ENCODE measurements around the gene NFU1.
"Not testable (repeated sequence)": the region's sequence is repeated elsewhere in the genome, so short reads cannot be mapped to it uniquely, and the experiment has no call there.

The NFU1 gene

GRCh38 chr2:69386789-69387734 lies 50.2 kb downstream of the NFU1 start, which contains the start of gene GFPT1:
Gene GFPT1 (minus strand): TSS chr2:69387227. CDS start chr2:69387071, 156 bp downstream.
- peak; percentile 9 for DNase-seq

DNA sequence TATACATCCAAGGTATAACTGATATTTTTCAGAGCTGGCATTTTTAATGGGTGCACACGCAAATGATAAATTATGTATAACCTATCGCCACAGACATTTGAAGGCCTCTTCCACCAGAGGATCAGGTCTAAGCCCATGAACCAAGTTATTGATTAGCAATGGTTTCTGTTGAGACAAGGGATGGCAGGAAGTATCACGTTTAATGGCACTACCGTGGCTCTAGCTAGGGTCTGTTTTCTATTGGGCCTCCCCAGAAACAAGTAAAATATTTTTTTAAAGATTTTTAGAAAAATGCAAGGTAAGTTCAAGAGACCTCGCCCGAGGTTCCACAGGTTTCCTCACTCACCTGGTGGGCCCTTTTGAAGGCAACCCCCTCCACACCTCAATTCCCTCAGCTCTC lies 50.9 kb downstream of the NFU1 start:
- no peak for DNase-seq

DNA sequence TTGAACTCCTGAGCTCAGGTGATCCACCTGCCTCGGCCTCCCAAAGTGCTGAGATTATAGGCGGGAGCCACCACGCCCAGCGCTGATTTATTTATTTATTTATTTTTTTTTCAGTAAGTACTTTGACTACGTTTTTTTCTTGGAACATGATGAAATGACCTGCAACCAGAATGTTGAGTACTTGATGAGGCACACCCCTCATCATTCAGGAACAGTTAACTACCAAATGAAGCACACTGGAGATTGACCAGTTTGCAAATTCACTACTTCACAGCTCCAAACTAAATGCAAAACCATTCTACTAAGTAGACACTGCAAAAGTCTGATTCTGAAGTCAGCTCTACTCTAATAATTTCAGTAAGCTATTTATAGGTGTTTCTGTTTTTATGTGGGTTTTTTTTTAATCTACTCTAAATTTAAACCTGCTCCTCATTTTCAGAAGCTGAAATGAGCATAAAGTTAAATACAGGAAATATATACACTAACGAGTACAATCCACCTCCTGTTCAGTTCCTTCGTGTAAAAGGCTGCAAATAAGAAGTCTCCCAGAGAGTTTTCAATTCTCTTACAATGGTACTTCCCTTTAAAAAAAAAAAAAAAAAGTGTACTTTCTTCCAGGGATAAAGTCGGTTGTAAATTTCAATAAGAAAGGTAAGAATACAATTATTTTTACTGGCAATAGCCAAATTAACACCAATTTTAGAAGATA lies 51.6 kb downstream of the NFU1 start:
- DNase-seq = no peak

GRCh38 chr2:69384618-69385081 lies 52.6 kb downstream of the NFU1 start:
- no peak for DNase-seq

GRCh38 chr2:69383176-69383812 lies 53.9 kb downstream of the NFU1 start:
- DNase-seq = no peak

- no peak for DNase-seq
Observed at GRCh38 chr2:69382547-69382946, 54.7 kb downstream of the NFU1 start.

- no peak for DNase-seq
Observed at GRCh38 chr2:69381337-69381737, 55.9 kb downstream of the NFU1 start.

DNA sequence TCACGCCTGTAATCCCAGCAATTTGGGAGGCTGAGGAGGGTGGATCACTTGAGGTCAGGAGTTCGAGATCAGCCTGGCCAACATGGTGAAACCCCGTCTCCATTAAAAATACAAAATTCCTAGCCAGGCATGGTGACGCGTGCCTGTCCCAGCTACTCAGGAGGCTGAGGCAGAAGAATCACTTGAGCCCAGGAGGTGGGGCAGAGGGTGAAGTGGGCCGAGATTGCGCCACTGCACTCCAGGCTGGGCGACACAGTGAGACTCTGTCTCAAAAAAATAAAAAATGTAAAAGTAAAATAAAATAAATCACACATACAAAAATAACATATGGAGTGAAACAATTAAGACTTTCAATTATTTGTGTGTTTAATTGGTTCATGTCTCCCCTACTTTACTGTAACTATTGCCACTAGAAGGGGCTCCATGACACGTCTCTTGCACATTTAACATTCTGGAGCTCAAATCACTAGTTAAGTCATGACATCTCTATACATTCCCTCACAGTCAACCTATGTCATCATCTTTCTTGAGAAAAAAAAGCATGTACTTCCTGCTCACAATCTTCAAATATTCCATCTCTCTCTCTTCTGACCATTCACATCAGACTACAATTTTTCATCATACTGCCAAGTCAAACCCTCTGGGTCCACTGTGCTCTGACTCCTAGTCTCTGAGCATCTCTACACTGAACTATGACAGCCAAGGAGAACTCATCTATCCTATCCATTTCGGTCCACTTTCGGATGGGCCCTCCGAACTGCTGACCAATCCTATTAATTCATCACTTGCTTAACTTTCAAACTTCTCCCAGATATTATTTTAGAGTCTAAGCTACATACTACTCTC lies 56.9 kb downstream of the NFU1 start:
- DNase-seq = no peak

- no peak for DNase-seq
Observed at GRCh38 chr2:69376403-69376802, 60.8 kb downstream of the NFU1 start.

DNA sequence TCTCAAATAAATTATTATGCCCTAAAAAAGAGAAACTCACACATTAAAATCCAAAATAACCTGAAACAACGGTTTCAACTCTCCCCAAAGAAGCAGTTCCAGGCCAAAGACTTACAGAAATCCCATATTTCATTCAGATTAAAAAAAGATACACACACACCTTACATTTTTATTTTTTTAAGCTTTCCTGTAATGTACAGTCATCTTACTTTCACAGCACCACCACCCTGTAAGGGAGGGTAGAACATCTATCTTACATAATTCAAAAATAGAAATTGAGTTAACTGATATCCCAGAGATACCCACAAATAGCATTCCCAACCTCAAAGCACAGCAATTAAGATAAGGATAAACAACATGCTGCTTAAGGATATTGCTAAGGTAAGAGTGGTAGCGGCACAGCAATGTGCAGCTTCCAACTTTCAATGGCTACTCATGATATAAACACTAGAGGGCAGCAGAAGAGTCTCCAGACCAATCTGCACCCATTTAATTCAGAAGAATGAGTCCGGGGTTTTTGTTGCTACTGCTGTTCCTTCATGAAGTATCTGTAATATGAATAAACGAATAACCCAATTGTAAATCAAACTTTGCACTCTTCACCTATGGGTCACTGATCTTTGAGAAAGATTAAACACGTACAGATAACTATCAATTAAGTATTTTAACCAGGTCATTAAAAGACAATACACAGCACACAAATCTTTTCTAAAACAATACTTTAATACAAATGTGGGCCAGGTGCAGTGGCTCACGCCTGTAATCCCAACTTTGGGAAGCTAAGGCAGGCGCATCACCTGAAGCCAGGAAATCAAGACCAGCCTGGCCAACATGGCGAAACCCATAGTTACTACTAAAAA lies 61.5 kb downstream of the NFU1 start:
- DNase-seq = no peak

GRCh38 chr2:69372767-69373166 lies 64.5 kb downstream of the NFU1 start:
- DNase-seq = no peak

DNA sequence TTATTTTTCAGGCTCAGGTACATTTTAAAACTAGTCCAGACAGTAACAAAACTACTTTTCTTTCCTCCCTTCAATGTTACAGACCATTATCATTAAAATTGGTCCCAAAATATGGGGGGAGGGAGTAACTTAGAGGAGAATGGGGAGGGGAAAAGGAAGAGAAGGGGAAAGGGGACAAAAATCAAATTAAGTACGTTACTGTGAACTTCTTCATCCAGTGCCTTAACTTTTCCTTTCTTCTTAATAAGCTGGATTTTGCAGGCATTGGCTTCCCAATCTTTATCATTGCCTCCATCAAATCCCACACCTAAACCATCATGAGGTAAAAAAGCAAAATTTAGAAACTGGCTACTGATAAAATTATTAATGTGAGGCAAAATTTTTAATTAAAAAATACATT lies 67.4 kb downstream of the NFU1 start:
- DNase-seq = no peak

GRCh38 chr2:69368588-69368987 lies 68.6 kb downstream of the NFU1 start:
- DNase-seq = no peak

GRCh38 chr2:69359371-69359770 lies 77.9 kb downstream of the NFU1 start:
- DNase-seq = no peak

GRCh38 chr2:69358914-69359313 lies 78.3 kb downstream of the NFU1 start:
- no peak for DNase-seq

- DNase-seq = no peak
Observed at GRCh38 chr2:69356471-69356870, 80.8 kb downstream of the NFU1 start.

DNA sequence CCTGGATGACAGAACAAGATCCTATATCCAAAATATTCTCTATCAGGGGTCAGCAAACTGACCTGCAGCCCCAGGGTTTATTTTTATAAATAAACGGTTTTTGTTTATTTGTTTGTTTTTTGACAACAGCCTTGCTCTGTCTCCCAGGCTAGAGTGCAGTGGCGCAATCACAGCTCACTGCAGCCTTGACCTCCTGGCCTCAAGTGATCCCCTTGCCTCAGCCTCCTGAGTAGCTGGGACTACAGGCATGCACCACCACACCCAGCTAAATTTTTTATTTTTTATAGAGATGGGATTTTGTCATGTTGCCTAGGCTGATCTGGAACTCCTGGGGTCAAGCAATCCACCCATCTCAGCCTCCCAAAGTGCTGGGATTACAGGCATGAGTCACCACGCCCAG lies 82.3 kb downstream of the NFU1 start:
- DNase-seq = not testable (repeated sequence)

DNA sequence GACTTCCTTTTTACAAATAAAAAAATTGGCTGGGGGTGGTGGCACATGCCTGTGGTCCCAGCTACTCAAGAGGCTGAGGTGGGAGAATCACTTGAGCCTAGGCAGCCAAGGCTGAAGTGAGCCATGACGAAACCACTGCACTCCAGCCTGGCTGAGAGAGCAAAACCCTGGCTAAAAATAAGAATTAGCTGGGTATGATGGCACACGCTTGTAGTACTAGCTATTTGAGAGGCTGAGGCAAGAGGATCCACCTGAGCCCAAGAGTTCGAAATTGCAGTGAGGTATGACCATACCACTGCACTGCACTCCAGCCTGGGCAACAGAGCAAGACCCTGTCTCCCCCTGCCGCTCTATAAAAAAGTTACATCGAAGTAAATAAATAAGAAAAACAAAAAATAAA lies 83.9 kb downstream of the NFU1 start:
- no peak for DNase-seq

GRCh38 chr2:69348781-69349180 lies 88.5 kb downstream of the NFU1 start:
- DNase-seq = no peak
